ENCODE measurements around the gene SIRT5.

DNA sequence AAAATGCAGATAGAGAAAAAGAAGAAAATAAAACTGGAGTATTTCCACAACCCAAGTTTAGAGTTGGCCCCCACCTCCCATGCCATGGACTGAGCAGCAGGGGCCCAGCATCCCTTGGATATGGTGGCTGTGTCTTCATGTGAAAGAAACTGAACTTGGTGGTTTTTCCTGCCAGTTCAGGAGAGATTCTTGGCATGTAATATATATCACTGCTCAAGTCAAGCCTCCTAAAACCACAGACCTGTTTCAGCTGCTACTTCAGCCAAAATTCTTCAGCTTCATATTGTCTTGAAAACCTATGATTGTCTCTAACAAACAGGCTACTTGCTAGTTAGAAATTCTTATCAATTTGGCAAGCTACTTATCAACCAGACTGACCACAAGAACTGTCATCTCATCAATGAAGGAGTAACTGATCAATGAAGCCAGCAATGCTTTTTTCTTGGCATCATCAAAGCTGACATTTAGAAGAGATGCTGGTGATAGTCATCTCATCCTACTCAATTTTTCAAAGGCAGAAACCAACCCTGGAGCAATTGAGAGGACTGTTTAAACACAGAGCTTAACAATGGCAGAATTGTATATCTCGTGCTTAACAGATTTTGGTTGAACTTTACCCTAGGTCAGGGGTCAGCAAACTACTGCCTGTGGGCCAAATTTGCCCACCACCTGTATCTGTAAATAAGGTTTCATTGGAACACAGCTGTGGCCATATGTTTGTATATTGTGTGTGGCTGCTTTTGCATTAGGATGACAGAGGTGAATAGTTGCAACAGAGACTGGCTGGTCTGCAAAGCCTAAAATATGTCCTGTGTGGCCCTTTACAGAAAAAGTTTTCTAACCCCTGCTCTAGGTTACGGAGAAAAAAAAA is 30.4 kb downstream of the SIRT5 start:
- TF ChIP-seq, protein P1, sequence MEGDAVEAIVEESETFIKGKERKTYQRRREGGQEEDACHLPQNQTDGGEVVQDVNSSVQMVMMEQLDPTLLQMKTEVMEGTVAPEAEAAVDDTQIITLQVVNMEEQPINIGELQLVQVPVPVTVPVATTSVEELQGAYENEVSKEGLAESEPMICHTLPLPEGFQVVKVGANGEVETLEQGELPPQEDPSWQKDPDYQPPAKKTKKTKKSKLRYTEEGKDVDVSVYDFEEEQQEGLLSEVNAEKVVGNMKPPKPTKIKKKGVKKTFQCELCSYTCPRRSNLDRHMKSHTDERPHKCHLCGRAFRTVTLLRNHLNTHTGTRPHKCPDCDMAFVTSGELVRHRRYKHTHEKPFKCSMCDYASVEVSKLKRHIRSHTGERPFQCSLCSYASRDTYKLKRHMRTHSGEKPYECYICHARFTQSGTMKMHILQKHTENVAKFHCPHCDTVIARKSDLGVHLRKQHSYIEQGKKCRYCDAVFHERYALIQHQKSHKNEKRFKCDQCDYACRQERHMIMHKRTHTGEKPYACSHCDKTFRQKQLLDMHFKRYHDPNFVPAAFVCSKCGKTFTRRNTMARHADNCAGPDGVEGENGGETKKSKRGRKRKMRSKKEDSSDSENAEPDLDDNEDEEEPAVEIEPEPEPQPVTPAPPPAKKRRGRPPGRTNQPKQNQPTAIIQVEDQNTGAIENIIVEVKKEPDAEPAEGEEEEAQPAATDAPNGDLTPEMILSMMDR (conservative IDR thresholded peaks at IDR 0.05; ENCODE audit: low read length): no peak
- no peak for TF ChIP-seq EZH2phosphoT487 (IDR thresholded peaks at IDR 0.05; ENCODE audit: borderline replicate concordance)
